Colon (tissue), 2 donors: ENCODE measurements around the gene OTOP2.

ENCODE experiments used
- FAIRE-seq: peaks from 2 replicates; lab custom pipeline; 2012; peaks lifted over from hg19 to GRCh38; lab: Jason Lieb, UNC
- donor health status: control.
- donor health status: control.

The OTOP2 gene, protein sequence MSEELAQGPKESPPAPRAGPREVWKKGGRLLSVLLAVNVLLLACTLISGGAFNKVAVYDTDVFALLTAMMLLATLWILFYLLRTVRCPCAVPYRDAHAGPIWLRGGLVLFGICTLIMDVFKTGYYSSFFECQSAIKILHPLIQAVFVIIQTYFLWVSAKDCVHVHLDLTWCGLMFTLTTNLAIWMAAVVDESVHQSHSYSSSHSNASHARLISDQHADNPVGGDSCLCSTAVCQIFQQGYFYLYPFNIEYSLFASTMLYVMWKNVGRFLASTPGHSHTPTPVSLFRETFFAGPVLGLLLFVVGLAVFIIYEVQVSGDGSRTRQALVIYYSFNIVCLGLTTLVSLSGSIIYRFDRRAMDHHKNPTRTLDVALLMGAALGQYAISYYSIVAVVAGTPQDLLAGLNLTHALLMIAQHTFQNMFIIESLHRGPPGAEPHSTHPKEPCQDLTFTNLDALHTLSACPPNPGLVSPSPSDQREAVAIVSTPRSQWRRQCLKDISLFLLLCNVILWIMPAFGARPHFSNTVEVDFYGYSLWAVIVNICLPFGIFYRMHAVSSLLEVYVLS

DNA sequence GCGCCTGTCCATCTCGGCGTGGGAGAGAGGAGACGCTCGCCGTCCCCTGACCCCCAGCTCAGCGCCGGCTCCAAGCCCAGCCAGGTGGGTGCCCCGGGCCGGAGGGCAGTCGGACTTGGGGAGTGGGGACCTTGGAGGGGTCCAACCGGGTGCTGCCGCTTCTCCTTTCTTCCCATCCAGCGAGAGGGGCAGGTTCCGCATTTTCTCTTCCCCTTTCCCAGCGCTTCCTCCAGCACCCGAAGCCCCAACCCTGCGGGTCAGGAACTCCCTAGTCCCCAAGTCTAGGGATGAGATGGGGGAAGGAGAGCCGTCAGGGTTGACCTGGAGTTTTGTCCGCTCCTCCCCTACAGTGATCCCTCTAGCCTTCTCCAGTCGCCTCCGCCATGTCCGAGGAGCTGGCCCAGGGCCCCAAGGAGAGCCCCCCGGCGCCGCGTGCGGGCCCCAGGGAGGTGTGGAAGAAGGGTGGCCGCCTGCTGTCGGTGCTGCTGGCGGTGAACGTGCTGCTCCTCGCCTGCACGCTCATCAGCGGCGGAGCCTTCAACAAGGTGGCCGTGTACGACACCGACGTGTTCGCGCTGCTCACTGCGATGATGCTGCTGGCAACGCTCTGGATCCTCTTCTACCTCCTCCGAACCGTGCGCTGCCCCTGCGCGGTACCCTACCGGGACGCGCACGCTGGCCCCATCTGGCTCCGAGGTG lies at the start of gene OTOP2:
Gene OTOP2 (plus strand): TSS at position 24 of the 699 bp plus-strand sequence. CDS start 360 bp downstream, at position 384.
- FAIRE-seq = no peak

DNA sequence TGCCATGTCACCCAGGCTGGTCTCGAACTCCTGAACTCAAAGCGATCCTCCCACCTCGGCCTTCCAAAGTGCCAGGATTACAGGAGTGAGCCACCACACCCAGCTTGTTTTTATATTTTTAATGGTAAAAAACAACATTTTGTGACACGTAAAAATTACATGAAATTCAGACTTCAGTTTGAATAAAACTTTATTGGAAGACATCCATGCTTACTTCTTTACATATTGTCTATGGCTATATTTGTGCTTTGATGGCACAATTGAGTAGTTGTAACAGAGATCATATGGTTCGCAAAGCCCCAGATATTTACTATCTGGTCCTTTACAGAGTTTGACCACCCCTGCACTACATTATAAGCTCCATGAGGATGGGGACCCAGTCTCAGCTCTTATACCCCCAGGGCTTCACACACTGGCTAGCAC lies 49.4 kb upstream of the OTOP2 start:
- no peak for FAIRE-seq

DNA sequence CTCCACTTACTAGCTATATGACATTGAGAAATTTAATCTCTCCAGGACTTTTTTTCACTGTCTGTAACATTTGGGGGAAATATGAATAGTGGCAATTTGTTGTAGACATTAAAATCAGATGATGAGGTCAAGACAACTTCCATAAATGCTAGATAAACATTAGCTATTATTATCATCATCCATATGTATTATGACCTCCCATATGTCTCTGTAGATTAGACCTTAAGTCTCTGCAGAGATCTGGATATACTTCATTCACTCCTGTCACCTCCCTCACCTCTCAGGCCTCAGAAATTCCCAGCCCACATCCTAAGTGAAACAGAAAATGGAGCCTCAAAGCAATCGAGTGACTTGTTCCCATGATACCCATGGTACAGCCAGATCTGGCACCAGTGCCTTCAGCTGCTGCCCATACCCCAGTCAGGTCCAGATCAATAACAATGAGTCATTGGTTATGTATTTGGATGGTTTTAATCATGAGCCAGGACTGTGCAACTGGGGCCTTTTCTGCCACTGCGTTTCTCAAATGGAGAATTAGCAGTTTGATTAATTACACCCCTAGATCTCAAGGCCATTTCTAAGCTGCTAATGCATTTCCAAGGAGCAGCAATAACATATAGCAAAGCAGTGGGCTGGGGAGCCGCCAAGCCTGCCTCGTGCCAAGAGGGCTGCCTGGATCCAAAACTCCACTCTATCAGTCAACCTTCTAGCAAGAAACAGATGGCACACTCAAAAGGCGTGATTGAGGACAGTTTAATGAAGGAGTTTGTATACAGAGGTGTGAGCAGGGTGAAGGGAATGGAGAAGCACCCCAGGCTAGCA lies 48.7 kb upstream of the OTOP2 start:
- FAIRE-seq = no peak

DNA sequence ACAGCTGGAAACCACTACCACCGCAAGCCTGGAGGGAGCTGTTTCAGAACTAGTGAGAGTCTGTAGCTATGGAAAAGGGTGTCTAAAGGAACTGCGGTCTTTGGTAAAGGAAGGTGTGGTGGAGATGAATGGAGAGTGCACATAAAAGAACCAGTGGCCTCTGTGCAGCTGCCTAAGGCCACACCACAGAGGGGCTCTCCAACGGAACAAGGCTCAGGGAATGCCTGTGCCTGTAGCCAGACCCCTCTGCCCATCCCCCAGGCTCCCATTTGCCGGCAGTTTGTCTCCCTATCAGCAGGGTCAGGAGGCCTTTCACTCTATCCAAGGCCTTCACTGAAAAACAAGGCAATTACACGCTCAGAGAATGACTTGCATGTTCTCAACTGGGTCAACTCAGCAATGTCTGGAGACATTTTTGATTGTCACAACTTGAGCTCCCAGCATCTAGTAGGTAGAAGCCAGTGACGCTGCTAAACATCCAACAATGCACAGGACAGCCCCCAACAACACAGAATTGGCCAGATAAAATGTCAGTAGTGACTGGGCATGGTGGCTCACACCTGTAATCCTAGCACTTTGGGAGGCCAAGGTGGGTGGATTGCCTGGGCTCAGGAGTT lies 48.0 kb upstream of the OTOP2 start:
- no peak for FAIRE-seq

DNA sequence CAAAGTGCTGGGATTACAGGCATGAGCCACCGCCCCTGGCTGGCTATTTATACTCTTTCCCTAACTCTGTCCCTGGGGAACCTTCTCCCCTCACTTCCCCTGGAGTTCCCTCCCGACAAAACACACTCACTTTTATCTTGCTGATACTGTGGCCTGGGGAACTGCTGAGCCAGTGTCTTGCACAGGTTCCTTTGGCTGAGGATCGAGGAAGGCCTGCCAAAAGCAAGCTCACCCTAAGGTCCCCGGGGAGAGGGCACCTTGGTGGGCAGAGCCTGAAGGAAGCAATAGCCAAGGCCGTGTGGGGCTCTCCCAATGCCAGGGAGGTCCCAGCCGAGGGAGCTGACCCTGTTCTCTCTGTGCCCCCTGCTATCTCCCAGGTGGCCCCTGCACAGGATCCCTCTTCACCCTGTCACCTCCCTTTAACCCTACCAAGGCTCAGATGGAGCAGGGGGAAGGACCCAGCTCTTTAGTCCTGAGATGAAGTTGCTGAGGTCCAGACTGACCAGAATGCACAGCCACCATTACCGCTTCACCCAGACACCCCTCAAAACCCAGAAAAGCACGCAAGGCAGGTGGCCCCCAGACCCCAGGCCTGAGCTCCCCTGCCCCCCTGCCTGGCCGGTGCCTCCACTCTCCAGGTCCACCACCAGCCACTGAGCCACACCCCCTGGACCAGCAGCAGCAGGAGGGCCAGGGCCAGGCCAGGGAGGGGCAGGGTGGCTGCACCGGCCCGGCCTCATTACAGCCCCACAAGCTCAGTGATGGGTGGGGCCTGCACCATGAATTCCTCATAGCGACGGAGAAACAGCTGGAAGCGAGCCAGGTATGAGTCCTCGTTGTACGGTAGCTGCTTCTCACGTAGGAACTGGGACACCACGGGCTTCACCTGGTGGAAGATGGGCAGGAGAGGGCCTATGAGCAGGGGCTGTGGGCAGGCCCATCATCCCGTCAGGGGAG lies 46.2 kb upstream of the OTOP2 start:
- FAIRE-seq = no peak

DNA sequence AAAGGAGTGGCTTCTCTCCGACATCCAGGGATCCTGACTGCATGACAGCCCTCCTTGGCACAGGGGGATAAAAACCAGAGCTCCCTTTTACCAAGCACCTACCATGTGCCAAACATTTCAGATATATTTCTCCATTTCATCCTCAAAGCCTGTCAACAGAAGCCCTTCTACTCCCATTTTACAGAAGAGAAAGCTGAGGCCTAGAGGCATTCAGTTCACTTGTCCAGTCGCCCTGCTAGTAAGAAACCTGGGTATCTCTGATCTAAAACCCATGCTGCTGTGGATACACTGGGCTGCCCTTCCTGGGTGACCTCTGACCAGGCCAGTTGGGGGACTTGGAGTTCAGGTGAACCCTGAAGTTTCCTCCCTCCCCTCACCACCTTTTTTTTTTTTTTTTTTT lies 45.4 kb upstream of the OTOP2 start:
- no peak for FAIRE-seq

DNA sequence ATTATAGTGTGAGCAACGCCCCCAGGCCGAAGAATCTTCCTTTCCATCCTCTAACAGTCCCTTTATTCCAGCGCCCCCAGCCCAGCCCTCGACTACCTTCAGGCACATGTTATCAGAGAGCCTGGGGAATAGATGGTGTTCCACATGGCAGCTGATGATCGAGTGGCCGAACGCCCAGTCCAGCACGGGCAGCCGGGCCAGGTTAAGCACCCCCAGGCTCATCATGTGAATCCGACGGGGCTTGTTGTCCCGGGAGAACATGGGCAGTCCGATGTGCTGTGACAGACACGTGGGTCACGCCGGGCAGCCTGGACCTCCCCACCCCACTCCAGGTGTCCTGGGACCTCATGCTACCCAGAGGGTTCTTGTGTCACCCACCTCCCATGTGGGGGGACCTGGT lies 44.8 kb upstream of the OTOP2 start:
- no peak for FAIRE-seq

DNA sequence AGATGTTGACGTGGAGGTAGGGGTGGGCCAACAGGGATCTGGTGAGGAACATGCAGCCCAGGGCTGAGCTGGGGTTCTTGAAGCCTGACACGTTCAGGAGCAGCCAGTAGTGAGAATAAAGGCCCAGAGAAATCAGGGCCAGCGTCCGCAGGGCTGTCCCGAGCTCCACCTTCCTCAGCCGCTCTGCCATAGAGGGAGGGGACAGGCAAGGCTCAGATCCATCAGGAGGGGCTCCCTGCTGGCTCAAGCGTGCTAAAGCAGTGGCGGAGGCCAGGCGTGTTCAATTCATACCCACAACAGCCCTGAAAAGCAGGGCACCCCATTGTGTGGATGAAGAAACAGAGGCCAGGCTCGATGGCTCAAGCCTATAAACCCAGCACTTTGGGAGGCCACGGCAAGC lies 43.0 kb upstream of the OTOP2 start:
- FAIRE-seq = no peak

DNA sequence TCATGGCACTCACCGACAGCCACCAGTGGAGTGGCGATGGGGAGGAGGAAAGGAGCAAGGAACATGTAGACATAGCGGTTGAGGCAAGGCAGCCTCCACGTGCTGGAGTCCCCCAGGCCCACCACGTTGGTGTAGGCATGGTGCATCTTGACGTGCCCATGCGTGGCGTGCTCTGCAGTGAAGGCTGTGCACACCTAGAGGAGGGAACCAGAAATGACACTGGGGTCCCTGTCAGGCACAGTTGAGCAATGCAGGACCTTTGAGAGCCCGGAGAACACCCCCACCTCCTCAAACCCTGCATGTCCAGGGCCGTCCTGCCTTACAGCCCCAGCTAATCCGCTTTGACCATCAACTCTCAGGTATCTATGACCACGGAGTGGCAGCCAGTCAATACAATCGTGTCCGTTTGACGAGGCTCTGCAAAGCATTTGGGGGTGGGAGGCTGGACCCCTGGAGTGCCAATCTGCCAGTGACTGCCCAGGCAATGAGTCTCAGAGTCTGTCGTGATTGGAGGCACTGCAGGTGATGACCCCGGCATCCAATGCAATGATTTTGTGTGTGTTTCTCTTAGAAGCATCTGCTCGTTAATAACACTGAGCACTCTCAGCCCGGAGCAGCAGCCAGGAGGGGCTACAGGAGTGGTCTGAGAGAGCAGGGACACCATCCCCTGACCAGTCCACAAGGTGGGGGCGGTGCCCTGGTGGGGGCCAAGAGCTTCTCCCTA lies 41.4 kb upstream of the OTOP2 start:
- FAIRE-seq = no peak

DNA sequence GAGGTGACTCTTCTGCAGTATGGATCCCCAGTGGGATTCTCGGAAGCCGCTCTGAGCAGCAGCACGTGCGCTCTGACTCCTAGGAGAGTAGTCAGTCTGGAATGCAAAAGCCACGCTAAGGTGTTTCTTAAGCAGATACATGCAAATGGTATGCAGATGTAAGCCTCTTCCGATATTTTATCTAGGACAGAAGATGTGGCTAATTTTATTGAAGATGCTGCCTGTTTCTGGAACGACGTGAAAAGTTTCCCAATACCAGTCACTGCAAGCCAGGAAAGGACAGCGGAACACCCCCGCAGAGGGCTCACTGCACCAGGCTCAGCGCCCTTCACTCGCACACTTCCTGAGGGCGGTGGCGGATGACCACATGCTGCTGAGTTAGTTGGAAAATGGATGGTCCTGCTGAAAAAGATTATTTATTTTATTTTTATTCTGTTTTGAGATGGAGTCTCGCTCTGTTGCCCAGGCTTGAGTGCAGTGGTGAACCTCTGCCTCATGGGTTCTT lies 40.8 kb upstream of the OTOP2 start:
- no peak for FAIRE-seq

DNA sequence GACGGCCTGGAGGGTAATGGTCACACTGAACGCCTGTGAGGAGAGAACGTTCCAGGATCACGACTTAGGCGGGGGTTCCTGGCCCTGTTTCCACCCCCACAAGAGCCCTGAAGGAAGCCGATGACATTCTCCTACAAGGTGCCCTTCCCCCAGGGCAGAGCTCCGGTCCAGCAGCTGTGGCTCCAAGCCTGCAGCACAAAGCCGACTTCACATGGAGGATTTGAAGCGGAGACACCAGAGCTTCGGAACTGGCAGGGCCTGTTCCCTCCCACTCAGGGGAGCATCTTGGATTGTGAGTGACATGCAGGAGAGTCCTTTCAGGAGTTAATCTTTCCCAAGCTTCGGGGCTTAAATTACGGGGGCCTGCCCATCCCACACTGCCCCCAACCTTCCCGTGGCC lies 35.6 kb upstream of the OTOP2 start:
- no peak for FAIRE-seq

DNA sequence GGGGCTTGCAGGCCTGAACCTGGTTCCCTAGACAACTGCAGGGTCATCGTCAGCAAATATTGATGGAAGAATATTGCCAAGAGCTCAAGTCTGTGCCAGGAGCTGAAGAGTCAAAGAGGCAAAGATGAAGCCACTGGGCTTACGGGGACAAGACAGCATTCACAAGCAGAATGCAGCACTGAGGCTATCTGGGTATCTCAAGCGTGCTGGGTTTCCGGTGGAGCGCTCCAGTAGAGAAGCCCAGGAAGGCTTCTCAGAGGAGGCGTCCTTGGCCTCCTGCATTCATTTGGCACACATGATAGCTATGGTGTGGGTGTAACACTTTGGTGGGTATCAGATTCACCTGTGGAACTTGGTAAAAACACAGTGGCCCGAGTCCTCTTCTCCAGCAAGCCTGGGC lies 33.5 kb upstream of the OTOP2 start:
- no peak for FAIRE-seq

DNA sequence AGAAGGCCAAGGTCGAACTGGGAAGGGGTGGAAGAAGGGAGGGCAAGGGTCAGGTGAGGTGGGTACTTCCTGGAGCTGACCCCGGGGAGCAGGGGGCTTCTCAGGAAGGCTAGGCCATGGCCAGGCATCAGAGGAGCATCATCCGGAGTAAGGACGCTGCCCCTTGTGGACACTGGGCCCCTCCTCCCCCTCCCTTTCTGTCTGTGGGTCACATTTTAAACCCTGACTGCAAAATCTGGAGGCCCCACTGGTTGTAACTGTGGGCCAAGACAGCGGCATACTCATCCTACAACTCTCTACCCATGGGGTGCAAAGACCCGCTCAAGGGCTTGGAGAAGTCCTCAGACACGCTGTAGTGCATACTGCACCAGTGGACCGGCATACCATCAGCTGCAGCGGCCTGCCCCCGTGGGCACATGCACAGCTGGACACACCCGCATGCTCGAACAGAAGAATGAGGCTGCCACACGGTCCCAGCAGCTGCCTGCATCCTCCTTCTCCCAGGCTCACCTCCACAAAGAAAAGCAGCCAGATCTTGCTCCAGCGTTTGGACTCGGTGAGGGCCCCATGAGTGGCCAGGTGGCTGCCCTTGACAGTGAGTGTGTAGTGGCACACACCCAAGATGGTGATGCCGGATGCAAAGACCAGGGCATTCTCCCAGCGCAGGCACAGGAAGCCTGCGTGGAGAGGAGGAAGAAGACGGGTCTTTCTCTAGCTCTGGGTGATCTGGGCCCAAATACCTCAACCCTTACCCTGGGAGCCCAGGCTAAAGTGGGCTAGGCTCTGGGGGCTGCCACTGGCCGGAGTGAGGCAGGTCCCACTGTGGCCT lies 31.8 kb upstream of the OTOP2 start:
- no peak for FAIRE-seq

DNA sequence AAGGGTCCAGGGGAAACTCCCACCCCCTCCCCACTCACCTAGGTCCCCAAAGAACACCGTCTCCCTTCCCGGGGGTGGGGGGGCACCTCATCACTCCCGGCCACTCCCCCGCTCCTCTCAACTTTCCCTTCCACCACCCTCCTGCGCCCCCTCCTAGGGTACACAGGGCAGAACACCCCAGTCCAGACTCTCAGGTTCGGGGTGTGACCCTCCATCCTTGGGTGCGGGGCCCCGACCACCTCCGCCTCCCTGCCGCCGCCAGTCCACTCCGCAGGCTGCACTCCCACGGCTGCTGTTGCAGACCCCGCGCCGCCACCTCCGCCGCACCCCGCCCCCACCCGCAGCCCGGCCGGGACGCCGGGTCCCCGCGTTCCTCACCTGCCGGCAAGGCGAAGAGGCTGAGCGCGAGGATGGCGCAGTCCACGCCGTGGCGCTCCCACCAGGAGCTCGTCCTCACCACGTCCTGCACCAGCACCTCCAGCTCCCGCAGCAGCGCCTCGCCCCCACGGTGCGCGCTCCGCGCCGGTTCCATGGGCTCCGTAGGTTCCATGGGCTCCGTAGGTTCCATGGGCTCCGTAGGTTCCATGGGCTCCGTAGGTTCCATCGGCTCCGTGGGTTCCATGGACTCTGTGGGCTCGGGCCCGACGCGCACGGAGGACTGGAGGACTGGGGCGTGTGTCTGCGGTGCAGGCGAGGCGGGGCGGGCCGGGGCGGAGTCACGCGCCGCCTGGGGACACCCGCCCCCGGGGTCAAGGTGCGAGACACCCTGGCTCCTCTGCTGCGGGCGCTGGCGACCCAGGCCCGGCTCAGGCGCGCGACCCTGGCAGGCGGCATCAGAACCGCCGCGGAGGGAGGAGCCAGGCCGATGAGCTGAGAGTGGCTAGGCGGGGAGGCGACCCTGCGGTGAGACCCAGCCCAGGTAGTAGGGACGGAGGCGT lies 30.8 kb upstream of the OTOP2 start, which contains the start of gene FADS6:
Gene FADS6 (minus strand): TSS at position 660 of the 938 bp plus-strand sequence. CDS start 38 bp downstream, at position 622.
- no peak for FAIRE-seq

DNA sequence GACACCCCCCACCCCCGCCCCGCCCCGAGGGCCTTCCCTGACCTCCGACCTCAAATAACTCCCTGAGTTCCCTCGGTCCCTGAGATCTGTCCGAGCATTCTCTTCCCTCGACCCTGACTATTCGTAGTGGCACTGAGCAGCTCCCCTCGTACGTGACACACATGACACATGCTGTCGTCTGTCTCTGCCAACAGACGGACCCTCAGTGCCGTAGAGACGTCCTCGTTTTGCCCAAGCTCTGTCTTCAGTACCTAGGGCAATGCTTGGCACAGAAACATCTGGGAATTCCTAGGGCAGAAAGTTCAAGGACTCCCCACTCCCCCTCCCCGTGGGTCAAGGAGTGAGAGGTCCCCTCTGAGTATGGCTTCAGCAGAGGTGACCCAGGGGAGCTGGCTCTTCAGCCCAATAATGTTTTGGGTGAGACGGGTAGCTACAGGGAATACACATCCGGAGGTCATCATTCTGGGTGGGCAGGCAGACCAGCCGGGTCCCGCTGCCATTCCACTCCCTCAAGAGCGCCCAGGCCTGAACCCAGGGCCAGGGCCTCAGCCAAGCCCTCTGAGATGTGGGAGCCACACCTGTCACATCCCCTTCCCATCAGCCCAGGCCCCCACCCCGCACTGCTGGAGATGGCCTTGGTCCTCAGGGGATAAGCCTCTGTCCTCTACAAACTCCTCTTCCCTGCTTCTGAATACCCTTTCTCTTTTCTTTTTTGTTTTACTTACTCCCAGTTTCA lies 30.0 kb upstream of the OTOP2 start:
- FAIRE-seq = no peak

DNA sequence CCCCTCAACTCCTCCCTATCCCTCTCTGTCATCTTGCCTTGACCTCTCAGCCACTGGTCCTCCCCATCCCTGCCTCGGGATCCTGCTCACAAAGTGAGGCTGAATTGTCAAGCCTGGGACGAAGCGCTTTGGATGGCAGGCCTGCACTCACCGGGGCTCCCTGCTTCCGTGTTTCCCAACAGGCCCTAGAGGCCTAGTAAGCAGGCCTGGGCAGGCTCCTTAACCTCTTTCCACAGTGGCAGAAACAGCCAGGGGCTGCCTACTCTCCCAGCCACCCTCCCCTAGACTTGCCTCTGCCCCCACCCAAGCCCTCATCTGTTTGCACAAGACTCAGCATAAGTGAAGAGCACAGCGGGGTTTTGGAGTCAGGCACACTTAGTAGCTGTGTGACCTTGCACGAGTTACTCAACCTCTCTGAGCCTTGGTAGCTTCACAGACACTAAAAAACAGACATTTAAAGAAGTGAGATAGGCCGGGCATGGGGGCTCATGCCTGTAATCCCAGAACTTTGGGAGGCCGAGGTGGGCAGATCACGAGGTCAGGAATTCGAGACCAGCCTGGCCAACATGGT lies 25.6 kb upstream of the OTOP2 start:
- FAIRE-seq = no peak

DNA sequence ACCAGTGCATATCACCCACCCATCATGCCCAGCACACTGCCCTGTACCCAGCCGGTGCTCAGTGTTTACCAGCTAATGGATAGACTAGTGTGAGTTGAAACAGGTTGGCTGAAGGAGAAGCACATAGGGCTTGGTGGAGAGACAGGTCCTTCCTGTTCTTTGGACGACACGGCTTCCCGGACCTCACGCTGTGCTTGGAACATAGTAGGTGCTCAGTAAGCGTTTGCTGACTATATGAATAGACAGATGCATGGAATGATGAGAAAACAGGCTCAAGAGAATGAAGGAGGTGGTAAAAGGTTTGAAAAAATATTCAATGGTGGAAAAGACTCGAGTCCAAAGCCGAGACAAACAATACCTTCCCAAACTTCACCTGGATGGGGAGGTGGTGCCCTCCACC lies 23.9 kb upstream of the OTOP2 start:
- no peak for FAIRE-seq
